ENCODE measurements around the gene TAF12. TPM values are rescaled to one million over a fixed set of nuclear protein-coding genes. Genes with fewer than 3 reads are reported as not detected.
A peak's percentile ranks its signal among the peaks of the same experiment; 100 is the strongest.
"Not testable (repeated sequence)": the region's sequence is repeated elsewhere in the genome, so short reads cannot be mapped to it uniquely, and the experiment has no call there.

The TAF12 gene
- total RNA-seq, 1 donor from 2014 or later, result 17.0 TPM

GRCh38 chr1:28578696-28579218 is 64.1 kb downstream of the TAF12 start:
- Mint-ChIP-seq H3K9me3 (ENCODE audit: unreplicated experiment) (no peaks in the 10 kb centered on the region), H3K27ac (ENCODE audit: unreplicated experiment) (peak overlapping the region; percentile 54), H3K36me3 (ENCODE audit: low read depth, unreplicated experiment) (peaks cover 24% of the 10 kb centered on the region), H3K4me1 (ENCODE audit: unreplicated experiment) (peaks cover 29% of the 10 kb centered on the region), H3K27me3 (ENCODE audit: unreplicated experiment) (peaks cover 8% of the 10 kb centered on the region), H3K4me3 (ENCODE audit: unreplicated experiment) (peak overlapping the region; percentile 2)
- no peak for DNase-seq (ENCODE audit: low spot score)
- TF ChIP-seq, protein P1, sequence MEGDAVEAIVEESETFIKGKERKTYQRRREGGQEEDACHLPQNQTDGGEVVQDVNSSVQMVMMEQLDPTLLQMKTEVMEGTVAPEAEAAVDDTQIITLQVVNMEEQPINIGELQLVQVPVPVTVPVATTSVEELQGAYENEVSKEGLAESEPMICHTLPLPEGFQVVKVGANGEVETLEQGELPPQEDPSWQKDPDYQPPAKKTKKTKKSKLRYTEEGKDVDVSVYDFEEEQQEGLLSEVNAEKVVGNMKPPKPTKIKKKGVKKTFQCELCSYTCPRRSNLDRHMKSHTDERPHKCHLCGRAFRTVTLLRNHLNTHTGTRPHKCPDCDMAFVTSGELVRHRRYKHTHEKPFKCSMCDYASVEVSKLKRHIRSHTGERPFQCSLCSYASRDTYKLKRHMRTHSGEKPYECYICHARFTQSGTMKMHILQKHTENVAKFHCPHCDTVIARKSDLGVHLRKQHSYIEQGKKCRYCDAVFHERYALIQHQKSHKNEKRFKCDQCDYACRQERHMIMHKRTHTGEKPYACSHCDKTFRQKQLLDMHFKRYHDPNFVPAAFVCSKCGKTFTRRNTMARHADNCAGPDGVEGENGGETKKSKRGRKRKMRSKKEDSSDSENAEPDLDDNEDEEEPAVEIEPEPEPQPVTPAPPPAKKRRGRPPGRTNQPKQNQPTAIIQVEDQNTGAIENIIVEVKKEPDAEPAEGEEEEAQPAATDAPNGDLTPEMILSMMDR (IDR thresholded peaks at IDR 0.05; ENCODE audit: unreplicated experiment), result no peak

DNA sequence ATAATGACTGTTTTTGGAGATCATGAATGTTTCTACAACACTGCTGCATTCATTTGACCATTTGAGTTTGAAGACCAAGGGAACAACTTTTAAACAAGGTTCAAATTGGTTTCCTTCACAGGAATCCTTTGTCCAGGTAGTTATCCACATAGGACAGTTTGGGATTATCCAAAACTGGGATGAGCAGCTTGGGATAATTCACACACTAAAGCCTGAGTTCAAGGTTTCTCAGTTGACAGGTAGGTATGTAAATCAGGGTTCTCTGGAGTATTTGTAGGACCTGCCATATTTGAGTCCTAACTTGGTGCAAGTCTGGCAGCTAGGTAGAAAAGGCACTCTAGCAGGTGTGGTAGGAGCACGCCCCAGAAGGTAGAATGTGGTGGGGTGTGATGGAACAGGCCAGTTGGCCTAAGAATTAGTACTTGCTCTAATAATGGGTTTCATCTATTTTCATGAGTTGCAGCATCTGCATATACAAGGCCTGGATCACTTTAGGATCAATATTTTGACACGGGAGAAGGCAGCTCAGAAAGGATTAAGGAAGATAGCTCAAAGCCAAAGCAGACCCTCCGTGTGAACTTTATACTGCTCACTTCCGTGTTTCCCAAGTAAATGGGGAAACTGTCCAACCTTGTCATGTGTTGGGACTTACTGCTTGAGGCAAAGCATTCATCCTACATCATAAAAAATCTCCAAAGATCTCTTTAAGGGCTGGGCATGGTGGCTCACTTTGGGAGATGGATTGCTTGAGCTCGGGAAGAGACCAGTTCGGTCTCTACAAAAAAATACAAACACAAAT is 64.9 kb downstream of the TAF12 start:
- peaks cover 8% of the 10 kb centered on the region for H3K27me3 Mint-ChIP-seq (ENCODE audit: unreplicated experiment)
- TF ChIP-seq, protein P1 (IDR thresholded peaks at IDR 0.05; ENCODE audit: unreplicated experiment), result no peak
- no peaks in the 10 kb centered on the region for H3K9me3 Mint-ChIP-seq (ENCODE audit: unreplicated experiment)
- H3K4me3 Mint-ChIP-seq (ENCODE audit: unreplicated experiment), result no peak overlapping the region
- peaks cover 26% of the 10 kb centered on the region for H3K4me1 Mint-ChIP-seq (ENCODE audit: unreplicated experiment)
- H3K36me3 Mint-ChIP-seq (ENCODE audit: low read depth, unreplicated experiment), result peaks cover 24% of the 10 kb centered on the region
- DNase-seq (ENCODE audit: low spot score), result no peak
- H3K27ac Mint-ChIP-seq (ENCODE audit: unreplicated experiment), result peak overlapping the region; percentile 20

DNA sequence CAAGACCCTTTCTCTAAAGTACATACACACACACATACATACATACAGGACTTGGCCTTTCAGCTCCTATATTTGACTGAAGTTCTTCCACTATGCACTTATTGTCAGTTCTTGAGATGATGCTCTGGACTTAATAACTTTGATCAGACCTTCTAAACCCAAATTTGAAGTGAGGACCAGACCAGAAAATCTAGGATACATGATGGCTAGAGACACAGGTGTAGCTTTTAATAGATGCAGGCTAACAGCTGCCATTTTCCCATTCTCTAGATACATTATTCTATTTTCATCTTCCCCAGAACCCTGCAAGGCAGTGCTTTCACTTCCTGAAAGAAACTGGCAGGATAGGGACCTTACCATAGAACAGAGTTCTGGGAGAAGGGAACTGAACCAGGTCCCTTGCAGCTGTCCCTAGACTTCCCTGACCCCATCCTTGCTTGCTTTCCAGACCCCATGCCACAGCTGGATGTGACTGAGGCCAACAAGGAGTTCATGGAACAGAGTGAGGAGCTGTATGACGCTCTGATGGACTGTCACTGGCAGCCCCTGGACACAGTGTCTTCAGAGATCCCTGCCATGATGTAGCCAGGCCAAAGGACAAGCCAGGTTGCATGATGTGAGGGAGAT is 65.7 kb downstream of the TAF12 start:
- Mint-ChIP-seq H3K27ac (ENCODE audit: unreplicated experiment) (no peak overlapping the region), H3K4me1 (ENCODE audit: unreplicated experiment) (peaks cover 24% of the 10 kb centered on the region), H3K9me3 (ENCODE audit: unreplicated experiment) (no peaks in the 10 kb centered on the region), H3K27me3 (ENCODE audit: unreplicated experiment) (peaks cover 3% of the 10 kb centered on the region), H3K4me3 (ENCODE audit: unreplicated experiment) (no peak overlapping the region), H3K36me3 (ENCODE audit: low read depth, unreplicated experiment) (peaks cover 24% of the 10 kb centered on the region)
- TF ChIP-seq, protein P1 (IDR thresholded peaks at IDR 0.05; ENCODE audit: unreplicated experiment), result no peak
- no peak for DNase-seq (ENCODE audit: low spot score)

DNA sequence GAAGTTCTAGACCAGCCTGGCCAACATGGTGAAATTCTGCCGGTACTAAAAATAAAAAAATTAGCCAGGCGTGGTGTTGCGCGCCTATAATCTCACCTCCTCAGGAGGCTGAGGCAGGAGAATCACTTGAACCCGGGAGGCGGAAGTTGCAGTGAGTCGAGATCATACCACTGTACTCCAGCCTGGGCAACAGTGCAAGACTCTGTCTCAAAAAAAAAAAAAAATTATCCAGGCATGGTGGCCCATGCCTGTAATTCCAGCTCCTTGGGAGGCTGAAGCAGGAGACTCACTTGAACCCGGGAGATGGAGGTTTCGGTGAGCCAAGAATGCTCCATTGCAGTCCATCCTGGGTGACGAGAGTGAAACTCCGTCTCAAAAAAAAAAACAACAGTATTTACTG is 69.3 kb downstream of the TAF12 start:
- Mint-ChIP-seq H3K36me3 (ENCODE audit: low read depth, unreplicated experiment) (peaks cover 15% of the 10 kb centered on the region), H3K4me3 (ENCODE audit: unreplicated experiment) (no peak overlapping the region), H3K27ac (ENCODE audit: unreplicated experiment) (no peak overlapping the region), H3K27me3 (ENCODE audit: unreplicated experiment) (no peaks in the 10 kb centered on the region), H3K9me3 (ENCODE audit: unreplicated experiment) (no peaks in the 10 kb centered on the region), H3K4me1 (ENCODE audit: unreplicated experiment) (peaks cover 5% of the 10 kb centered on the region)
- TF ChIP-seq, protein P1 (IDR thresholded peaks at IDR 0.05; ENCODE audit: unreplicated experiment), result no peak
- DNase-seq (ENCODE audit: low spot score), result no peak

DNA sequence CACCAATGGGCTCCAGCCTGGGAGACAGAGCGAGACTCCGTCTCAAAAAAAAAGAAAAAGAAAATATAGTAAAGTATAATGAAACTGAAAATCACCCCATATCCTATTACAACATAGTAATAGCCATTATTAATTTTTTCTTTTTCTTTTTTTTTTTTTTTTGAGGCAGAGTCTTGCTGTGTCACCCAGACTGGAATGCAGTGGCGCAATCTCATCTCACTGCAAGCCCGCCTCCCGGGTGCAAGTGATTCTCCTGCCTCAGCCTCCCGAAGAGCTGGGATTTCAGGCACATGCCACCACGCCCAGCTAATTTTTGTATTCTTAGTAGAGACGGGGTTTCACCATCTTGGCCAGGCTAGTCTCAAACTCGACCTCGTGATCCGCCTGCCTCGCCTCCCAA is 70.0 kb downstream of the TAF12 start:
- not testable (repeated sequence) for H3K27ac Mint-ChIP-seq (ENCODE audit: unreplicated experiment); H3K36me3 Mint-ChIP-seq (ENCODE audit: low read depth, unreplicated experiment); H3K4me3 Mint-ChIP-seq (ENCODE audit: unreplicated experiment); H3K27me3 Mint-ChIP-seq (ENCODE audit: unreplicated experiment); H3K4me1 Mint-ChIP-seq (ENCODE audit: unreplicated experiment); H3K9me3 Mint-ChIP-seq (ENCODE audit: unreplicated experiment); DNase-seq (ENCODE audit: low spot score)
